Right cardiac atrium (tissue), 5 donors: ENCODE data around the gene NDUFA13. TPM values are rescaled to one million over a fixed set of nuclear protein-coding genes. Genes with fewer than 3 reads are reported as not detected.

Experiments used
- ATAC-seq, 2 donors: fragments of 200-7000 bp; cut with Tn5 transposase; one replicate each; pipeline versions ENCODE4 v1.8.0 to v1.9.1; 2020; ENCODE audit warnings: moderate library complexity in 2 of 2, mild to moderate bottlenecking in 1 of 2
- DNase-seq, 3 donors: peaks; one replicate each; pipeline ENCODE4 v3.0.0-alpha.2; 2020
- H3K27ac ChIP-seq: one replicate; pipeline ENCODE4 v1.5.1; 2013; ENCODE audit warnings: mild to moderate bottlenecking, low read length, control low read depth, moderate library complexity
- H3K27me3 ChIP-seq: one replicate; pipeline ENCODE4 v1.6.1; 2013; ENCODE audit not compliant: control insufficient read depth, insufficient read depth
- H3K4me1 ChIP-seq: one replicate; pipeline ENCODE4 v1.6.1; 2013; ENCODE audit warnings: low read length; ENCODE audit not compliant: control insufficient read depth, insufficient read depth
- H3K4me3 ChIP-seq: one replicate; pipeline ENCODE4 v1.5.1; 2013; ENCODE audit warnings: low read length, control low read depth
- H3K9me3 ChIP-seq: one replicate; pipeline ENCODE4 v1.6.1; 2013; ENCODE audit warnings: low read length; ENCODE audit not compliant: control insufficient read depth
- WGBS: extraction: QIAGEN DNeasy Blood & Tissue Kit; methylation state at CpG from one replicate; pipeline ENCODE4 v1.1.7; 2013; 5-methylcytosine and 5-hydroxymethylcytosine counted together
- intact Hi-C, 4 donors: fragments of 100-400 bp; cut with DNase I; formaldehyde crosslinking; loops; one replicate each; pipeline versions ENCODE4 v1.11.0 to v1.14.0; 2022 to 2023
- polyA plus RNA-seq: library from polyadenylated mRNA; stranded (reverse); fragments of 200-250 nt; gene quantifications from one replicate; pipeline ENCODE4 v1.2.3, GENCODE V29; 2013
- total RNA-seq, 4 donors: library from RNA; stranded (reverse); fragmentation: NEBNext Ultra II Directional; extraction: Animal tissue kit (Norgen Biotek cat#: 25700); gene quantifications; one replicate each; pipeline ENCODE4 v1.2.1, GENCODE V29; 2021
- donor health status: healthy with polysubstance abuse.
- donor health status: DM: no; HTN: yes; CAD: no.
- donor health status: DM: no; HTN: no; CAD: no.
- donor health status: DM: no; HTN: yes; CAD: no; lungs with severe emphysema.
- donor health status: DM: yes; HTN: yes; CAD: no.

Gene NDUFA13
- total and polyA plus RNA-seq, 5 donors: 785 to 1,226 (median 864) TPM

GRCh38 chr19:19514215-19514657, 1.8 kb upstream of the NDUFA13 start:
- DNase-seq (peak; percentile 90 to 96 (median 95)), ATAC-seq (peak; percentile 51 to 52)
- Histone ChIP-seq H3K27me3 (no peaks in the 10 kb centered on the region), H3K4me1 (peaks cover 1% of the 10 kb centered on the region), H3K27ac (no peak overlapping the region), H3K9me3 (no peaks in the 10 kb centered on the region), H3K4me3 (no peak overlapping the region)
- intact Hi-C loops: no loop called here
- 14% methylated on average over 46 of the region's 46 CpGs for WGBS

- H3K4me3 ChIP-seq: peak within 1 kb of the TSS; percentile 79
- DNase-seq (peak in 1 of 3 donors; percentile 76), ATAC-seq (peak; percentile 0 to 2)
- H3K9me3 ChIP-seq: no peaks in the 10 kb centered on the region
- H3K27me3 ChIP-seq: no peaks in the 10 kb centered on the region
- peaks cover 1% of the 10 kb centered on the region for H3K4me1 ChIP-seq
- peak within 1 kb of the TSS; percentile 82 for H3K27ac ChIP-seq
- WGBS: 79% methylated on average over 74 of the region's 74 CpGs
- intact Hi-C loops: no loop called here
These were observed 964 bp upstream of the NDUFA13 start, which contains the start of gene TSSK6 for GRCh38 chr19:19514881-19515641. TSSK6 (minus strand) TSS chr19:19515548; CDS start chr19:19515427, 121 bp downstream.

- Histone ChIP-seq H3K9me3 (no peaks in the 10 kb centered on the region), H3K27me3 (no peaks in the 10 kb centered on the region), H3K4me1 (peaks cover 1% of the 10 kb centered on the region), H3K27ac (no peak overlapping the region), H3K4me3 (peak overlapping the region; percentile 79)
- WGBS: 85% methylated on average over 10 of the region's 10 CpGs
- intact Hi-C loops: no loop called here
- DNase-seq (peak in 1 of 3 donors; percentile 43), ATAC-seq (no peak)
These were observed 1.2 kb downstream of the NDUFA13 start for GRCh38 chr19:19517235-19517619.

- no peak overlapping the region for H3K27ac ChIP-seq
- no peaks in the 10 kb centered on the region for H3K9me3 ChIP-seq
- intact Hi-C loops: no loop called here
- no peak for DNase-seq
- peaks cover 1% of the 10 kb centered on the region for H3K4me1 ChIP-seq
- no peak overlapping the region for H3K4me3 ChIP-seq
- no peaks in the 10 kb centered on the region for H3K27me3 ChIP-seq
- 79% methylated on average over 6 of the region's 6 CpGs for WGBS
- ATAC-seq: no peak
These were observed 5.0 kb downstream of the NDUFA13 start for GRCh38 chr19:19520989-19521388.

- intact Hi-C loops: no loop called here
- Histone ChIP-seq H3K4me3 (no peak overlapping the region), H3K4me1 (no peaks in the 10 kb centered on the region), H3K27ac (no peak overlapping the region), H3K9me3 (no peaks in the 10 kb centered on the region), H3K27me3 (no peaks in the 10 kb centered on the region)
- whole genome bisulfite sequencing: 83% methylated on average over 3 of the region's 3 CpGs
- no peak for DNase-seq
- no peak for ATAC-seq
These were observed 7.2 kb downstream of the NDUFA13 start for GRCh38 chr19:19523177-19523576.

- no peaks in the 10 kb centered on the region for H3K27me3 ChIP-seq
- ATAC-seq: no peak
- no peak overlapping the region for H3K4me3 ChIP-seq
- WGBS: 93% methylated on average over 7 of the region's 7 CpGs
- H3K4me1 ChIP-seq: no peaks in the 10 kb centered on the region
- no peak for DNase-seq
- H3K27ac ChIP-seq: no peak overlapping the region
- intact Hi-C loops: no loop called here
- no peaks in the 10 kb centered on the region for H3K9me3 ChIP-seq
These were observed 8.0 kb downstream of the NDUFA13 start for GRCh38 chr19:19524053-19524452.

- Histone ChIP-seq H3K27me3 (no peaks in the 10 kb centered on the region), H3K27ac (no peak overlapping the region), H3K4me1 (no peaks in the 10 kb centered on the region), H3K4me3 (no peak overlapping the region), H3K9me3 (no peaks in the 10 kb centered on the region)
- DNase-seq (no peak), ATAC-seq (no peak)
- intact Hi-C loops: no loop called here
- 84% methylated on average over 23 of the region's 23 CpGs for WGBS
These were observed 9.8 kb downstream of the NDUFA13 start for GRCh38 chr19:19525611-19526380.

- Histone ChIP-seq H3K27ac (no peak overlapping the region), H3K4me3 (no peak overlapping the region), H3K4me1 (no peaks in the 10 kb centered on the region), H3K9me3 (no peaks in the 10 kb centered on the region), H3K27me3 (no peaks in the 10 kb centered on the region)
- intact Hi-C loops: no loop called here
- ATAC-seq: no peak
- no peak for DNase-seq
- WGBS: 75% methylated on average over 28 of the region's 28 CpGs
These were observed 10.8 kb downstream of the NDUFA13 start for GRCh38 chr19:19526581-19527370.

- intact Hi-C loops: no loop called here
- H3K27ac ChIP-seq: no peak overlapping the region
- 91% methylated on average over 9 of the region's 9 CpGs for WGBS
- H3K4me3 ChIP-seq: no peak overlapping the region
- no peaks in the 10 kb centered on the region for H3K9me3 ChIP-seq
- DNase-seq (no peak), ATAC-seq (no peak)
- H3K4me1 ChIP-seq: no peaks in the 10 kb centered on the region
- no peaks in the 10 kb centered on the region for H3K27me3 ChIP-seq
These were observed 11.3 kb downstream of the NDUFA13 start for GRCh38 chr19:19527371-19527656.

- 92% methylated on average over 27 of the region's 27 CpGs for WGBS
- no peak for ATAC-seq
- peak in 1 of 3 donors; percentile 59 for DNase-seq
- Histone ChIP-seq H3K27me3 (no peaks in the 10 kb centered on the region), H3K4me3 (no peak overlapping the region), H3K4me1 (no peaks in the 10 kb centered on the region), H3K27ac (no peak overlapping the region), H3K9me3 (no peaks in the 10 kb centered on the region)
- intact Hi-C loops: no loop called here
These were observed 11.9 kb downstream of the NDUFA13 start for GRCh38 chr19:19527674-19528625.
